Right lobe of liver (tissue), 4 donors: ENCODE results near the gene TMED1.

Experiments
- CTCF ChIP-seq, 4 donors: fragments of 200-600 bp in 3 of 4; fragments of 450-650 bp in 1 of 4; IDR thresholded peaks; one replicate each; pipeline versions ENCODE4 v1.5.1 to v1.8.0; 2016 to 2022; ENCODE audit warnings: antibody characterized with exemption in 4 of 4, mild to moderate bottlenecking in 2 of 4
- POLR2A ChIP-seq: fragments of 450-650 bp; IDR thresholded peaks from one replicate; pipeline ENCODE4 v1.6.1; 2017; ENCODE audit warnings: antibody characterized with exemption, mild to moderate bottlenecking
- donor health status: DM: no; HTN: no; CAD: no.
- donor health status: DM: no; HTN: no; CAD: no.
- donor health status: DM: no; HTN: yes; CAD: no.

DNA sequence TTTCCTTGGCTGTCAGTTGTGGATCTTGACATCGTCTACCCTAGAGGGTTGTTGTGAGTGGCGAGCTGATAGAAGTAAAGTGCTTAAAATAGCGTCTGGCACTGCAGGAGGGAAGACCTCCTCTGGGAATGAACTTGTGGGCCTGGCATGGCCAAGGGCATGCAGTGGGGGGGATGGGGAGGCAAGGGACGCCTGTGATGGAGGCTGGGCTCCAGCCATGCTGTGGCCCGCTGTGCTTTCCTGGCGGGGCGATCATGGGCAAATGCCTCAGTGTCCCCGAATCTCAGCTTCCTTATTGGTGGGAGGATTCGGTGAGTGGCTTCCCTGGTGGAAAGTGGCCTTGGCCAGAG, 46.1 kb upstream of the TMED1 start:
- no peak for TF ChIP-seq CTCF (IDR thresholded peaks at IDR 0.05)
- TF ChIP-seq POLR2A = no peak
